ENCODE results near the gene ZNF892. TPM values are rescaled to one million over a fixed set of nuclear protein-coding genes. Genes with fewer than 3 reads are reported as not detected.

ZNF892 gene
- total and polyA plus RNA-seq, 2 of the 13 experiments (the other 11 are each of a cell fraction or from before 2014, with no cell fraction given): not detected

- peak; percentile 54; the same call in 1 of the 2 replicates for TF ChIP-seq ARID4A (CRISPR knock-in tag; IDR thresholded peaks at IDR 0.05; ENCODE audit: borderline replicate concordance)
- TF ChIP-seq SOX13 (IDR thresholded peaks at IDR 0.05): no peak
- peak in 1 of 2 experiments; percentile 14; a peak in 1 of 4 replicates for TF ChIP-seq SOX13 (CRISPR knock-in tag; conservative IDR thresholded peaks at IDR 0.05 in 1 of 2, IDR thresholded peaks at IDR 0.05 in 1 of 2)
- peak; percentile 59 for TF ChIP-seq ZFY (CRISPR knock-in tag; IDR thresholded peaks at IDR 0.05)
- TF ChIP-seq SUZ12 (IDR thresholded peaks at IDR 0.05; ENCODE audit: low read depth, low read length): peak; percentile 41
- peak; percentile 83 for TF ChIP-seq ZXDC (CRISPR knock-in tag; IDR thresholded peaks at IDR 0.05)
- TF ChIP-seq NFRKB (IDR thresholded peaks at IDR 0.05): no peak
- TF ChIP-seq IRF2 (CRISPR knock-in tag; IDR thresholded peaks at IDR 0.05): peak; percentile 64
- no peak for TF ChIP-seq IKZF5 (CRISPR knock-in tag; IDR thresholded peaks at IDR 0.05)
- no peak for TF ChIP-seq MNT (IDR thresholded peaks at IDR 0.05)
- TF ChIP-seq SSRP1 (CRISPR knock-in tag; IDR thresholded peaks at IDR 0.05): no peak
- no peak for TF ChIP-seq ZNF468 (CRISPR knock-in tag; IDR thresholded peaks at IDR 0.05)
- no peak for TF ChIP-seq HINFP (CRISPR knock-in tag; IDR thresholded peaks at IDR 0.05; ENCODE audit: low read depth)
- TF ChIP-seq ZIK1 (CRISPR knock-in tag; IDR thresholded peaks at IDR 0.05; ENCODE audit: borderline replicate concordance, low read depth): 0 out of 2 replicates have a peak, but pooled peaks have one; percentile 46
- peak; percentile 45; the same call in 1 of the 2 replicates for TF ChIP-seq NFKB2 (CRISPR knock-in tag; IDR thresholded peaks at IDR 0.05; ENCODE audit: borderline replicate concordance)
- no peak for TF ChIP-seq ZKSCAN5 (CRISPR knock-in tag; IDR thresholded peaks at IDR 0.05)
- no peak for TF ChIP-seq REXO4 (CRISPR knock-in tag; IDR thresholded peaks at IDR 0.05; ENCODE audit: borderline replicate concordance)
- no peak for TF ChIP-seq HDAC6 (IDR thresholded peaks at IDR 0.05; ENCODE audit: low read depth, low read length)
Measured at GRCh38 chr2:95207111-95207961, at the start of gene ZNF892 (continued).
